Colonic mucosa (tissue), 4 donors: ENCODE results near the gene PIGBOS1. TPM values are rescaled to one million over a fixed set of nuclear protein-coding genes. Genes with fewer than 3 reads are reported as not detected.

Experiments
- DNase-seq: peaks from one replicate; pipeline ENCODE4 v3.0.0-alpha.2; 2020
- H3K27ac ChIP-seq: fragments of 200-600 bp; one replicate; pipeline ENCODE4 v1.8.0; 2021
- H3K27me3 ChIP-seq: fragments of 200-600 bp; one replicate; pipeline ENCODE4 v1.8.0; 2021
- H3K36me3 ChIP-seq: fragments of 200-600 bp; one replicate; pipeline ENCODE4 v1.8.0; 2021
- H3K4me1 ChIP-seq: fragments of 200-600 bp; one replicate; pipeline ENCODE4 v1.8.0; 2021; ENCODE audit warnings: mild to moderate bottlenecking
- H3K4me3 ChIP-seq: fragments of 200-600 bp; one replicate; pipeline ENCODE4 v1.8.0; 2021
- H3K9ac ChIP-seq, 2 donors: one replicate each; pipeline ENCODE4 v1.7.0; 2013; ENCODE audit warnings: control low read depth in 2 of 2, low read depth in 2 of 2, low read length in 2 of 2
- H3K9me3 ChIP-seq: fragments of 200-600 bp; one replicate; pipeline ENCODE4 v1.8.0; 2021
- CTCF ChIP-seq: fragments of 200-600 bp; IDR thresholded peaks from one replicate; pipeline ENCODE4 v1.8.0; 2022; ENCODE audit warnings: antibody characterized with exemption, mild to moderate bottlenecking
- intact Hi-C: fragments of 100-400 bp; cut with DNase I; formaldehyde crosslinking; loops from one replicate; pipeline ENCODE4 v1.14.1; 2022
- total RNA-seq, 2 donors: library from RNA; stranded (reverse); fragmentation: NEBNext Ultra II Directional in 1 of 2; extraction: Animal tissue kit (Norgen Biotek cat#: 25700) in 1 of 2; gene quantifications; one replicate each; pipeline ENCODE4 v1.2.1, GENCODE V29; 2021
- donor health status: healthy.
- donor health status: DM: no; HTN: no; CAD: no.
- donor health status: DM: no; HTN: no; CAD: no.

Gene PIGBOS1
- total RNA-seq, 2 donors from 2014 or later, result 11.8 to 13.0 TPM

GRCh38 chr15:55358471-55358870 lies 39.5 kb upstream of the PIGBOS1 start:
- H3K36me3 ChIP-seq, result no peaks in the 10 kb centered on the region
- no peak for DNase-seq
- H3K4me1 ChIP-seq, result no peaks in the 10 kb centered on the region
- no peaks in the 10 kb centered on the region for H3K9me3 ChIP-seq
- intact Hi-C loops, result no loop called here
- no peaks in the 10 kb centered on the region for H3K27me3 ChIP-seq
- H3K27ac ChIP-seq, result no peak overlapping the region
- no peak for TF ChIP-seq CTCF
- no peak overlapping the region for H3K4me3 ChIP-seq
- no peak overlapping the region for H3K9ac ChIP-seq

- Histone ChIP-seq H3K27ac (no peak overlapping the region), H3K9ac (no peak overlapping the region), H3K9me3 (no peaks in the 10 kb centered on the region), H3K36me3 (no peaks in the 10 kb centered on the region), H3K27me3 (no peaks in the 10 kb centered on the region), H3K4me1 (no peaks in the 10 kb centered on the region), H3K4me3 (no peak overlapping the region)
- no peak for TF ChIP-seq CTCF
- intact Hi-C loops, result no loop called here
- no peak for DNase-seq
Measured at GRCh38 chr15:55357774-55358173, 38.9 kb upstream of the PIGBOS1 start.

GRCh38 chr15:55356985-55357585 lies 38.2 kb upstream of the PIGBOS1 start:
- no peaks in the 10 kb centered on the region for H3K36me3 ChIP-seq

GRCh38 chr15:55353025-55353424 lies 34.1 kb upstream of the PIGBOS1 start:
- no peak for DNase-seq
- Histone ChIP-seq H3K9ac (no peak overlapping the region), H3K4me1 (no peaks in the 10 kb centered on the region), H3K27ac (no peak overlapping the region), H3K27me3 (no peaks in the 10 kb centered on the region), H3K4me3 (no peak overlapping the region), H3K36me3 (no peaks in the 10 kb centered on the region), H3K9me3 (no peaks in the 10 kb centered on the region)
- intact Hi-C loops, result no loop called here
- no peak for TF ChIP-seq CTCF

More at GRCh38 chr15:55356985-55357585, 38.2 kb upstream of the PIGBOS1 start:
- no peak for DNase-seq
- no peak for TF ChIP-seq CTCF
- intact Hi-C loops, result no loop called here
- Histone ChIP-seq H3K9ac (no peak overlapping the region), H3K4me3 (no peak overlapping the region), H3K4me1 (no peaks in the 10 kb centered on the region), H3K27me3 (no peaks in the 10 kb centered on the region), H3K27ac (no peak overlapping the region), H3K9me3 (no peaks in the 10 kb centered on the region)

GRCh38 chr15:55349282-55349681 lies 30.4 kb upstream of the PIGBOS1 start:
- intact Hi-C loops, result no loop called here
- no peak overlapping the region for H3K4me3 ChIP-seq
- TF ChIP-seq CTCF, result no peak

More at GRCh38 chr15:55349282-55349681, 30.4 kb upstream of the PIGBOS1 start:
- H3K9me3 ChIP-seq, result no peaks in the 10 kb centered on the region
- no peaks in the 10 kb centered on the region for H3K4me1 ChIP-seq
- DNase-seq, result no peak
- H3K36me3 ChIP-seq, result no peaks in the 10 kb centered on the region
- no peak overlapping the region for H3K27ac ChIP-seq
- H3K27me3 ChIP-seq, result no peaks in the 10 kb centered on the region
- no peak overlapping the region for H3K9ac ChIP-seq
